Thymus (tissue), 11 donors: ENCODE measurements around the gene ZNF862. TPM values are rescaled to one million over a fixed set of nuclear protein-coding genes. Genes with fewer than 3 reads are reported as not detected.
"Not testable (repeated sequence)": the region's sequence is repeated elsewhere in the genome, so short reads cannot be mapped to it uniquely, and the experiment has no call there.

Source experiments
- DNase-seq, 9 donors: peaks; one replicate each; pipeline ENCODE4 v3.0.0-alpha.2; 2013; ENCODE audit warnings: low spot score in 9 of 9, low read depth in 6 of 9, missing footprints in 1 of 9
- H3K27ac ChIP-seq, 2 donors: one replicate each; pipeline ENCODE4 v1.5.1; 2013; ENCODE audit warnings: control low read depth in 1 of 2, low read depth in 1 of 2, low read length in 1 of 2, mild to moderate bottlenecking in 1 of 2, moderate library complexity in 1 of 2
- H3K27me3 ChIP-seq, 2 donors: one replicate each; pipeline ENCODE4 v1.5.1; 2013; ENCODE audit warnings: low read length in 1 of 2; ENCODE audit not compliant: control insufficient read depth in 2 of 2, insufficient read depth in 1 of 2
- H3K36me3 ChIP-seq, 2 donors: one replicate each; pipeline ENCODE4 v1.5.1; 2013; ENCODE audit warnings: low read length in 1 of 2, mild to moderate bottlenecking in 1 of 2, moderate library complexity in 1 of 2; ENCODE audit not compliant: control insufficient read depth in 2 of 2, insufficient read depth in 2 of 2
- H3K4me1 ChIP-seq, 2 donors: one replicate each; pipeline ENCODE4 v1.5.1; 2013; ENCODE audit warnings: low read length in 2 of 2; ENCODE audit not compliant: control insufficient read depth in 2 of 2, insufficient read depth in 2 of 2
- H3K4me3 ChIP-seq, 2 donors: one replicate each; pipeline ENCODE4 v1.5.1; 2013; ENCODE audit warnings: low read length in 2 of 2, control low read depth in 1 of 2, mild to moderate bottlenecking in 1 of 2
- H3K9me3 ChIP-seq, 2 donors: one replicate each; pipeline ENCODE4 v1.5.1; 2013; ENCODE audit warnings: low read length in 1 of 2, mild to moderate bottlenecking in 1 of 2; ENCODE audit not compliant: control insufficient read depth in 2 of 2, insufficient read depth in 1 of 2
- WGBS: extraction: QIAGEN DNeasy Blood & Tissue Kit; methylation state at CpG from one replicate; pipeline ENCODE4 v1.1.7; 2013; 5-methylcytosine and 5-hydroxymethylcytosine counted together
- polyA plus RNA-seq: library from polyadenylated mRNA; stranded (reverse); fragments of 200-250 nt; gene quantifications from one replicate; pipeline ENCODE4 v1.2.3, GENCODE V29; 2013
- total RNA-seq: library from RNA; stranded (reverse); fragments of 120-200 nt; gene quantifications from one replicate; pipeline ENCODE4 v1.2.4, GENCODE V29; 2013
- donor health status: healthy.

The ZNF862 gene
- total and polyA plus RNA-seq, 2 donors: 9.0 to 15.8 TPM

DNA sequence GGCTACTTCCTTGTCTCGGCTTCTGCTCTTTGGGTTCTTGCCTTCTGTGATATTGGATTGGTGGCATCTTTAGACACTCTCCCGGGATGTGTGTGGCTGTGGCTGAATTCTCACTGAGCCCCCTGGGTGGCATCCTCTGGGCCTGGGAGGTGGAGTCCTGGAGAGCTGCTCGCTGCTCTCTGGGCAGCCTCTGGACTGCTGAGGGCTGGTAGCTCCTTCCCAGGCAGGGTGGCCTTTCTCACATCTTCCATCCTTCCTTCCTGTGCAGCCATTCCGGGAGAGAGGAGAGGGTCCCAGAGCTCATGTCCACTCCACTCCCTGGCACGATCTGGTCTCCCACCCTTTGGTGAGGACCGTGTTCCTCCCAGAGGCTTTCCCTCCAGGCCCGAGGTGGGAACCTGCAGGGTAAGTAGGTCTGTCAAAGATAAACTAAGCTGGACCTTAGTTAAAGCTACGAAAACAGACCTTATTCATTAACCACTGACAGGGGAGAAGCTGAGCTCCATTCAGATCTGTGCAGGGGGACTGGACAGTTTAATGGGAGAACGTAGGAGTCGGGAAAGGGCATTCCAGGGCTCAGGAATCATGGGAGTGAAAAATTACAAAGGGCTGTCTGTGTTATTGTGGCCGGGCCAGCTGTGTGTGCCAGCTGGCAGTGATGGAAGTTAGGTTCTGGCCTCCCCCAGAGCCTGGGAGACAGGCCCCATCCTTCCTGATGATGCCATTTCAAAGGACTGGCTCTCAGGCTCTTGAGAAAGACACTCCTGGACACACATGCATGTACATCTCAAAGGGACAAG is 44.3 kb downstream of the ZNF862 start:
- no peaks in the 10 kb centered on the region for H3K9me3 ChIP-seq
- H3K27me3 ChIP-seq: no peaks in the 10 kb centered on the region
- no peak for DNase-seq
- no peak overlapping the region for H3K4me3 ChIP-seq
- WGBS: 94% methylated on average over 11 of the region's 11 CpGs
- peaks cover 0 to 9% of the 10 kb centered on the region in 2 donors for H3K4me1 ChIP-seq
- H3K36me3 ChIP-seq: peaks cover 17 to 20% of the 10 kb centered on the region in 2 donors
- H3K27ac ChIP-seq: no peak overlapping the region

DNA sequence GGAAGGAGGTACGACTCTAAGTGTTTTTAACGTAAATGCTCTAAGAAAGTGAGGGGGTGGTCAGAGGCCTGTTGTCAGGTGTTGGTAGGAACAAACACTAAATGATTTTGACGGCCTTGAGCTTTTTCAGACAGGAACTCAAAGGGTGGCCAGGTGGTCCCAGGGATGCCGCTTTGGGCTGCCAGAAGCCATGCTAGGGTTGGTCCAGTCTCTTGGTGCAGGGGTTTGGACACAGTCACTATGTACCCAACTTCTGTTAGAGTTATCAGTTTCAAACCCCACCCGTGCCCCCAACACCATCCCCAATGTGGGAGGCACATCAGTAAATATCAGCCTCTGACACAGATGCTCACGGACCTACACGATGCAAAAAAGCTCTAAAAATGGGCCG is 44.9 kb downstream of the ZNF862 start:
- no peaks in the 10 kb centered on the region for H3K27me3 ChIP-seq
- H3K36me3 ChIP-seq: peaks cover 13 to 15% of the 10 kb centered on the region in 2 donors
- WGBS: 74% methylated on average over 8 of the region's 8 CpGs
- H3K4me1 ChIP-seq: peaks cover 0 to 9% of the 10 kb centered on the region in 2 donors
- no peak for DNase-seq
- no peak overlapping the region for H3K27ac ChIP-seq
- H3K9me3 ChIP-seq: no peaks in the 10 kb centered on the region
- H3K4me3 ChIP-seq: no peak overlapping the region

DNA sequence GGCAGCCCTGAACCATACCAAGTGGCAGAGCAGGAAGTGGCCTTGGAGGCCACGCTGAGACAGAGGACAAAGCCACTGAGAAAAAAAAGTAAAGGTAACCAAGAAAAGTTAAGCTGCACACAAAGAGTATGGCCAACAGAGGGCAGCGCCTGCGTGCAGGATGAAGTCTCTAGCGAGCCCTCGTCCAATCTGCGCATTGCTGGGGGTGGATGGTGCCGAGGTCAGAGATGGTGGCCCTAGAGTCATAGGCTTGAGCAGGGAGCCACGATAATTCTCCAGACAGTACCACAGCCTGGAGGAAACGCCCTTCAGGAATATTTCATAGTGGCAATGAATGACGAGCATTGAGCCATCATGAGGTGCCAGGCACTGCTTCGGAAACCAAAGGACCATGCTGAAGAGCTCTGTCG is 45.3 kb downstream of the ZNF862 start:
- H3K27me3 ChIP-seq: no peaks in the 10 kb centered on the region
- no peak overlapping the region for H3K4me3 ChIP-seq
- peaks cover 12 to 14% of the 10 kb centered on the region in 2 donors for H3K36me3 ChIP-seq
- 43% methylated on average over 12 of the region's 12 CpGs for WGBS
- no peaks in the 10 kb centered on the region for H3K9me3 ChIP-seq
- peaks cover 0 to 9% of the 10 kb centered on the region in 2 donors for H3K4me1 ChIP-seq
- DNase-seq: peak in 1 of 9 donors; percentile 74
- no peak overlapping the region for H3K27ac ChIP-seq

DNA sequence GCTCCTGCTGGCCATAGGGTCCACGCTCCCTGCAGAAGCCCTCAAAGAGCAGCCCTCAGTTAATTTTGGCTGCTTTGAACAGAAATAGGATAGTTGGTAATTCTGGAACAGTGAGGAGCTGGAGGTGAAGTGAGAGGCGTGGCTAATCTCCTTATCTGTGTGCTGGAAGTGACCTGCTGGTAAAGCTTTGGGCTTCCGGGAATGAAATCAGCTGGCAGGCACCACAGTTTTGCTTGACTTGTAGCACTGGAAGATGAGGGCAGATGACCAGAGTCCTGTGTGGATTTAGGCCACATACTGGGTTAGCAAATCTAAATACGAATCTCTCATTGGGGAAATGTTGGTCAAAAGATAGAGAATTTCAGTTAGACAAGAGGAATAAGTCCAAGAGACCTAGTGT is 45.8 kb downstream of the ZNF862 start:
- Histone ChIP-seq H3K9me3 (no peaks in the 10 kb centered on the region), H3K36me3 (peaks cover 9 to 11% of the 10 kb centered on the region in 2 donors), H3K27me3 (no peaks in the 10 kb centered on the region), H3K4me1 (peaks cover 0 to 9% of the 10 kb centered on the region in 2 donors), H3K27ac (no peak overlapping the region), H3K4me3 (no peak overlapping the region)
- no peak for DNase-seq
- 97% methylated on average over 4 of the region's 4 CpGs for WGBS

DNA sequence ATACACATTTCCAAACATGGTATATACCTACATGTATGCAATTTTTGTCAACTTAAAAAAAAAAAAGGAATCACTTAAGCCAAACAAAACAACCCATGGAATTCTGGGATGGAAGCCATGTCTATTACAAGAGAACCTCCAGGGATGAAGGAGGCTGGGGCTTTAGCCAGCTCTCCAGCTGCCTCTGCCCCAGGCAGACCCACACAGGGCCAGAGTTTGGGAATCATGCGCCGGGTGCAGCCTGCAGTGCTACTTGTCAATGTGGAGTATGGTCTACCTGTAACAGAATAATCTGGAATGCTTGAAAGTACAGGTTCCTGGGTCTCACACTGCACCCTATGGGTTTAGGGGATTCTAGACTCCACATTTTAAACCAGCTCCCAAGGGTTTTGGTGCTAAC is 46.4 kb downstream of the ZNF862 start:
- H3K4me3 ChIP-seq: no peak overlapping the region
- no peak overlapping the region for H3K27ac ChIP-seq
- H3K9me3 ChIP-seq: no peaks in the 10 kb centered on the region
- H3K36me3 ChIP-seq: peaks cover 7% of the 10 kb centered on the region in 2 donors
- DNase-seq: no peak
- H3K27me3 ChIP-seq: no peaks in the 10 kb centered on the region
- WGBS: 98% methylated on average over 2 of the region's 2 CpGs
- H3K4me1 ChIP-seq: peaks cover 0 to 9% of the 10 kb centered on the region in 2 donors

DNA sequence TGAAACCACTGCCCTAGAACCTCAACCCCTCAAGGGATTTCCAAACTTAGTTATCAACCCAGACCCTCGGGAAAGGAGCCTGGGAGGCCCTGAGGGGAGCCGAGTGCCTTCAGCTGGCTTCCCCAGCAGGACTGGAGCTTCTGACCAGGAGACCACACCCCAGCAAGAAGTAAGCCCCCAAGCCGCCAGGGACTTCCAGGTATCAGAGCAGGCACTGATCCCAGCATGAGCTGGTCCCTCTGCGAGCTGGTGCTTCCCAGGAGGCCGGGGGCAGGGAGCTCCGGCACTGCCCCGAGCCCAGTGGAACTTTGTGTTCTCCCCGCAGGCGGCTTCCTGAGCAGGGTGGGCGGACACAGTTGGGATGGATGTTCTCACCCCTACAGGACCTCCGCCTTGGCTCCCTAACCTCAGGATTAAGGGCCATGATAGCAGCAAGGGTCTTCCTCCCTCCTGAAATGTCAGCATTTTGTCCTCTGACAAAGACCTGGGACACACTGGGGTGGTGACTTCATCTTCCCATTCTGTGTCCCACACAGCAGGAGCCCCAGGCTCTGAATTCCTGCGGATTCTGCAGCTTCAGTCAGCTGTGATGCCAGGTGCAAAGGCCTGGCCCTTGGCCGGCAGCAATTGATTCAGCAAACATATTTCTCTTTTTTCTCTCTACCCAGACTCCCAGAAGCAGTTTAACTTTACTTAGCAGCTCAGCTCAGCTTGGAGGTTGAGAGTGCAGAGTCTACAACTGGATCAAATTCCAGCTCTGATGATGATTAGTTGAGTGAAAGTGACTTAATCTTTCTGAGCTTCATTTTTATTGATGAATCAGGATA is 47.2 kb downstream of the ZNF862 start:
- DNase-seq: no peak
- Histone ChIP-seq H3K27me3 (no peaks in the 10 kb centered on the region), H3K27ac (no peak overlapping the region), H3K4me3 (no peak overlapping the region), H3K4me1 (peaks cover 0 to 9% of the 10 kb centered on the region in 2 donors), H3K36me3 (no peaks in the 10 kb centered on the region), H3K9me3 (no peaks in the 10 kb centered on the region)
- 92% methylated on average over 13 of the region's 13 CpGs for WGBS

DNA sequence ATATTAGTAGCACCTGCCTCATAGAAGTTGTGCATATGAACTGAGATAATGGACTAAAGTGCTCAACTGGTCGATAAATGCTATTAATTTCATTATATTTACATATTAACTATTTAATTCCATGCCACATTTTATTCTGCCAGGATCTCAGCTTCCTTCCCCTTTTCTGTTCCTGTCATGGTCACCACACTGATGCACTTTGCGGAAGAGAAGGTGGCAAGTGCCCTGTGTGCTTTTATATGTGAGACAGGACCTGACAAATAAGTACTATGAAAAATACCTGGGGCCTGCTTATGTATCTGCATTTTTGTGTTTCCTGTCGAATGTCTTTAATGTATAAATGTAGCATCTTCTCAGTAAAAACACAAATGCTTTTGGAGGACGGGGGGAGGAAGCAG is 47.8 kb downstream of the ZNF862 start:
- no peaks in the 10 kb centered on the region for H3K36me3 ChIP-seq

DNA sequence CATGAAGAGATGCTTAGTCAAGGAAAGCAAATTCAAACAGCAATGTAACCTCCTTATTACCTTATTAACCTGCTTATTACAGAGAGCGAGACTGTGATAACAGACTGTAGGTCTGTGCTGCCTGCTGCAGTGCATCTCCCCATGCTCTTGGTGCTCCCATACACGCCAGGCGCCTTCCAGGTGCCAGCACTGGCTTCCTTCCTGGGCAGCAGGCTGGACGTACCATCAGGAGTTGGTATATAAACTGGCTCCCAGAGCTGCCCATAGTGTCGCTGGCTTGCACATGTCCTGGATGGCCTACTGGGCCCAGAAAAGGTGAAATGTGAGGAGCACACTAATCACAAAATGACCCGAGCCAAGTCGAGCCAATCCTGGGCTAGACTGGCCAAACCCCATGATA is 49.1 kb downstream of the ZNF862 start:
- Histone ChIP-seq H3K9me3 (no peaks in the 10 kb centered on the region), H3K27ac (no peak overlapping the region), H3K4me3 (no peak overlapping the region), H3K4me1 (peaks cover 0 to 9% of the 10 kb centered on the region in 2 donors), H3K36me3 (no peaks in the 10 kb centered on the region), H3K27me3 (no peaks in the 10 kb centered on the region)
- 98% methylated on average over 7 of the region's 7 CpGs for WGBS
- no peak for DNase-seq

More for the DNA sequence above, 47.8 kb downstream of the ZNF862 start:
- WGBS: 63% methylated on average over 4 of the region's 4 CpGs
- no peak overlapping the region for H3K4me3 ChIP-seq
- H3K4me1 ChIP-seq: peaks cover 0 to 9% of the 10 kb centered on the region in 2 donors
- H3K27ac ChIP-seq: no peak overlapping the region
- H3K9me3 ChIP-seq: no peaks in the 10 kb centered on the region
- DNase-seq: no peak
- H3K27me3 ChIP-seq: no peaks in the 10 kb centered on the region

DNA sequence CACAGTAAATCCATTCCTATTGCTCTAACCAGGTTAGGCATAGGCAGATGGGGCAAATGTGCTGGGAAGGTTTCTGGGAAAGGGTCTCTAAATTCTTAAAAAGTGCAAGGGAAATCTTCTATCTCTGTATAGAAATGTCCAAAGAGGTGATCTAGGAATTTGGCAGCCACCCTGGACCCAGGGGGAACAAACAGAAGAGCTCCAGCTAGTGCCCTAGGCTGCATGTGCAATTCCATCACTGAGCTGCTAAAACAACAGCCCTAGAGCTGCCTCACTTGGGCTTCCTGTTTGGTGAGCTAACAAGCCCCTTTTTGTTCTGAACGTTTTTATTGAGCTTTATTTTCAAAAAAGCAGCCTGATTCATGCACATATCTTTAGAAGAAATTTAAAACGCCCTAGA is 52.5 kb downstream of the ZNF862 start:
- 49% methylated on average over 2 of the region's 2 CpGs for WGBS

More for the DNA sequence above, 52.5 kb downstream of the ZNF862 start:
- H3K4me1 ChIP-seq, H3K36me3 ChIP-seq, H3K4me3 ChIP-seq, DNase-seq, H3K27me3 ChIP-seq, H3K9me3 ChIP-seq, H3K27ac ChIP-seq: not testable (repeated sequence)
